IPS-15b (cell line): ENCODE results near the gene IGSF3.

Experiments used
- H3K27me3 ChIP-seq: one replicate; pipeline ENCODE4 v1.6.1; 2013; ENCODE audit warnings: low read length; ENCODE audit not compliant: control insufficient read depth, insufficient read depth
- H3K36me3 ChIP-seq: one replicate; pipeline ENCODE4 v1.6.1; 2013; ENCODE audit warnings: low read length; ENCODE audit not compliant: control insufficient read depth, insufficient read depth
- H3K4me1 ChIP-seq: one replicate; pipeline ENCODE4 v1.6.1; 2013; ENCODE audit warnings: mild to moderate bottlenecking, low read length; ENCODE audit not compliant: control insufficient read depth, insufficient read depth
- H3K4me3 ChIP-seq: one replicate; pipeline ENCODE4 v1.5.1; 2013; ENCODE audit warnings: low read depth, low read length
- H3K9ac ChIP-seq: one replicate; pipeline ENCODE4 v1.6.1; 2013; ENCODE audit warnings: low read depth, mild to moderate bottlenecking, low read length
- H3K9me3 ChIP-seq: one replicate; pipeline ENCODE4 v1.6.1; 2013; ENCODE audit warnings: mild to moderate bottlenecking, low read length; ENCODE audit not compliant: control insufficient read depth, insufficient read depth

The IGSF3 gene

GRCh38 chr1:116553386-116554115 lies 114.0 kb downstream of the IGSF3 start:
- Histone ChIP-seq H3K9ac (no peak overlapping the region), H3K9me3 (no peaks in the 10 kb centered on the region), H3K36me3 (no peaks in the 10 kb centered on the region), H3K4me1 (peaks cover 4% of the 10 kb centered on the region), H3K4me3 (no peak overlapping the region), H3K27me3 (no peaks in the 10 kb centered on the region)

GRCh38 chr1:116546354-116546977 lies 121.1 kb downstream of the IGSF3 start:
- no peaks in the 10 kb centered on the region for H3K27me3 ChIP-seq
- no peak overlapping the region for H3K9ac ChIP-seq
- H3K4me3 ChIP-seq = no peak overlapping the region
- H3K9me3 ChIP-seq = no peaks in the 10 kb centered on the region
- no peaks in the 10 kb centered on the region for H3K4me1 ChIP-seq
- no peaks in the 10 kb centered on the region for H3K36me3 ChIP-seq

GRCh38 chr1:116545359-116545705 lies 122.2 kb downstream of the IGSF3 start:
- Histone ChIP-seq H3K36me3 (no peaks in the 10 kb centered on the region), H3K4me1 (no peaks in the 10 kb centered on the region), H3K4me3 (no peak overlapping the region), H3K9ac (no peak overlapping the region), H3K27me3 (no peaks in the 10 kb centered on the region), H3K9me3 (no peaks in the 10 kb centered on the region)

GRCh38 chr1:116544588-116545358 lies 122.8 kb downstream of the IGSF3 start:
- Histone ChIP-seq H3K4me3 (no peak overlapping the region), H3K9ac (no peak overlapping the region), H3K36me3 (no peaks in the 10 kb centered on the region), H3K9me3 (no peaks in the 10 kb centered on the region), H3K4me1 (no peaks in the 10 kb centered on the region), H3K27me3 (no peaks in the 10 kb centered on the region)

GRCh38 chr1:116540088-116540487 lies 127.4 kb downstream of the IGSF3 start:
- Histone ChIP-seq H3K27me3 (no peaks in the 10 kb centered on the region), H3K9me3 (no peaks in the 10 kb centered on the region), H3K36me3 (no peaks in the 10 kb centered on the region), H3K4me3 (no peak overlapping the region), H3K4me1 (no peaks in the 10 kb centered on the region), H3K9ac (no peak overlapping the region)

- Histone ChIP-seq H3K27me3 (no peaks in the 10 kb centered on the region), H3K4me1 (no peaks in the 10 kb centered on the region), H3K9ac (no peak overlapping the region), H3K4me3 (no peak overlapping the region), H3K9me3 (no peaks in the 10 kb centered on the region), H3K36me3 (no peaks in the 10 kb centered on the region)
These were observed 129.0 kb downstream of the IGSF3 start for GRCh38 chr1:116538544-116538943.

GRCh38 chr1:116537898-116538297 lies 129.6 kb downstream of the IGSF3 start:
- Histone ChIP-seq H3K4me3 (no peak overlapping the region), H3K4me1 (no peaks in the 10 kb centered on the region), H3K9ac (no peak overlapping the region), H3K27me3 (no peaks in the 10 kb centered on the region), H3K9me3 (no peaks in the 10 kb centered on the region), H3K36me3 (no peaks in the 10 kb centered on the region)

GRCh38 chr1:116537040-116537831 lies 130.3 kb downstream of the IGSF3 start:
- H3K9ac ChIP-seq = no peak overlapping the region
- H3K36me3 ChIP-seq = no peaks in the 10 kb centered on the region
- H3K9me3 ChIP-seq = no peaks in the 10 kb centered on the region
- no peak overlapping the region for H3K4me3 ChIP-seq
- no peaks in the 10 kb centered on the region for H3K4me1 ChIP-seq
- no peaks in the 10 kb centered on the region for H3K27me3 ChIP-seq

- no peaks in the 10 kb centered on the region for H3K27me3 ChIP-seq
- no peaks in the 10 kb centered on the region for H3K9me3 ChIP-seq
- H3K36me3 ChIP-seq = no peaks in the 10 kb centered on the region
- no peaks in the 10 kb centered on the region for H3K4me1 ChIP-seq
- H3K9ac ChIP-seq = no peak overlapping the region
- no peak overlapping the region for H3K4me3 ChIP-seq
These were observed 133.4 kb downstream of the IGSF3 start for GRCh38 chr1:116534014-116534739.

GRCh38 chr1:116533429-116533820 lies 134.1 kb downstream of the IGSF3 start:
- Histone ChIP-seq H3K4me3 (no peak overlapping the region), H3K36me3 (no peaks in the 10 kb centered on the region), H3K4me1 (no peaks in the 10 kb centered on the region), H3K9me3 (no peaks in the 10 kb centered on the region), H3K27me3 (no peaks in the 10 kb centered on the region), H3K9ac (no peak overlapping the region)
